GM13976 (cell line): Measurements from ENCODE around the gene SAMD4B.

ENCODE experiments used
- DNase-seq: peaks from one replicate; pipeline ENCODE4 v3.0.0; 2012; ENCODE audit warnings: low spot score
- CTCF ChIP-seq: IDR thresholded peaks from 2 replicates; pipeline ENCODE4 v1.5.1; 2012; ENCODE audit warnings: borderline replicate concordance, mild to moderate bottlenecking; ENCODE audit not compliant: insufficient read depth; ENCODE audit errors: extremely low read depth, missing control alignments, control extremely low read depth
- in situ Hi-C: fragments of 300-500 bp; cut with MboI; formaldehyde crosslinking; loops from one replicate; pipeline ENCODE4 v1.12.0; 2022; ENCODE audit warnings: low sequenced_read_pairs, mixed read lengths, inconsistent platforms; ENCODE audit not compliant: unreplicated experiment

The SAMD4B gene

GRCh38 chr19:39410831-39411080 is 68.5 kb downstream of the SAMD4B start:
- in situ Hi-C loops, result no loop called here
- DNase-seq, result no peak
- TF ChIP-seq CTCF, result no peak

GRCh38 chr19:39411081-39411831 is 69.0 kb downstream of the SAMD4B start:
- no peak for DNase-seq
- no peak for TF ChIP-seq CTCF
- in situ Hi-C loops, result no loop called here

- peak; percentile 70 for DNase-seq
- TF ChIP-seq CTCF, result peak; percentile 77
- in situ Hi-C loops, result no loop called here
These were observed 69.5 kb downstream of the SAMD4B start for GRCh38 chr19:39411832-39412099.

- peak; percentile 90 for TF ChIP-seq CTCF
- in situ Hi-C loops, result no loop called here
These were observed 70.1 kb downstream of the SAMD4B start, which contains the start of gene PLEKHG2 for GRCh38 chr19:39412100-39412866. TSS of gene PLEKHG2 (plus strand) at chr19:39412669. CDS start at chr19:39414087, 1,418 bp downstream.

GRCh38 chr19:39412867-39413271 is 70.6 kb downstream of the SAMD4B start:
- in situ Hi-C loops, result no loop called here
- DNase-seq, result no peak
- TF ChIP-seq CTCF, result no peak

More at GRCh38 chr19:39412100-39412866, 70.1 kb downstream of the SAMD4B start, which contains the start of gene PLEKHG2:
- peak; percentile 98 for DNase-seq

- in situ Hi-C loops, result no loop called here
- DNase-seq, result peak; percentile 66
- TF ChIP-seq CTCF, result no peak
These were observed 71.2 kb downstream of the SAMD4B start for GRCh38 chr19:39413272-39413910.
